NOMO-1 treated with DMSO at 0.1 percent for 48 hours (cell line): ENCODE data around the gene TSTD1.

Experiments
- DNase-seq: peaks from one replicate; lab custom pipeline; 2025; ENCODE audit not compliant: unreplicated experiment; lab: John Stamatoyannopoulos, UW

The TSTD1 gene

GRCh38 chr1:161038523-161039153 lies at the start of gene TSTD1:
Gene TSTD1, minus strand, starts transcription at chr1:161038964. Its CDS starts 75 bp downstream, at chr1:161038889.
- DNase-seq = no peak

GRCh38 chr1:161086457-161086856 lies 47.7 kb upstream of the TSTD1 start:
- no peak for DNase-seq

- DNase-seq = no peak
Observed at GRCh38 chr1:161085165-161085564, 46.4 kb upstream of the TSTD1 start.

GRCh38 chr1:161084597-161084988 lies 45.8 kb upstream of the TSTD1 start:
- DNase-seq = no peak

- no peak for DNase-seq
Observed at GRCh38 chr1:161083748-161084596, 45.2 kb upstream of the TSTD1 start.

- DNase-seq = peak; percentile 85
Observed at GRCh38 chr1:161082996-161083747, 44.4 kb upstream of the TSTD1 start.

GRCh38 chr1:161082483-161082882 lies 43.7 kb upstream of the TSTD1 start:
- DNase-seq = no peak

GRCh38 chr1:161081519-161081918 lies 42.8 kb upstream of the TSTD1 start:
- DNase-seq = no peak

GRCh38 chr1:161080441-161081405 lies 42.0 kb upstream of the TSTD1 start:
- DNase-seq = no peak

GRCh38 chr1:161079436-161080110 lies 40.8 kb upstream of the TSTD1 start:
- DNase-seq = no peak

GRCh38 chr1:161077426-161077825 lies 38.7 kb upstream of the TSTD1 start:
- DNase-seq = no peak

GRCh38 chr1:161076410-161076809 lies 37.6 kb upstream of the TSTD1 start:
- no peak for DNase-seq

GRCh38 chr1:161074676-161075368 lies 36.1 kb upstream of the TSTD1 start:
- DNase-seq = no peak

GRCh38 chr1:161073474-161074121 lies 34.8 kb upstream of the TSTD1 start:
- no peak for DNase-seq

GRCh38 chr1:161072751-161073449 lies 34.1 kb upstream of the TSTD1 start:
- no peak for DNase-seq

- DNase-seq = peak; percentile 65
Observed at GRCh38 chr1:161071886-161072371, 33.2 kb upstream of the TSTD1 start.

GRCh38 chr1:161070761-161071160 lies 32.0 kb upstream of the TSTD1 start:
- no peak for DNase-seq

GRCh38 chr1:161069731-161070270 lies 31.0 kb upstream of the TSTD1 start, which contains the start of gene ARHGAP30:
Gene ARHGAP30, minus strand, starts transcription at chr1:161069891. Its CDS starts 267 bp downstream, at chr1:161069624.
- DNase-seq = peak; percentile 96
